Measurements from ENCODE around the gene KRT3.

DNA sequence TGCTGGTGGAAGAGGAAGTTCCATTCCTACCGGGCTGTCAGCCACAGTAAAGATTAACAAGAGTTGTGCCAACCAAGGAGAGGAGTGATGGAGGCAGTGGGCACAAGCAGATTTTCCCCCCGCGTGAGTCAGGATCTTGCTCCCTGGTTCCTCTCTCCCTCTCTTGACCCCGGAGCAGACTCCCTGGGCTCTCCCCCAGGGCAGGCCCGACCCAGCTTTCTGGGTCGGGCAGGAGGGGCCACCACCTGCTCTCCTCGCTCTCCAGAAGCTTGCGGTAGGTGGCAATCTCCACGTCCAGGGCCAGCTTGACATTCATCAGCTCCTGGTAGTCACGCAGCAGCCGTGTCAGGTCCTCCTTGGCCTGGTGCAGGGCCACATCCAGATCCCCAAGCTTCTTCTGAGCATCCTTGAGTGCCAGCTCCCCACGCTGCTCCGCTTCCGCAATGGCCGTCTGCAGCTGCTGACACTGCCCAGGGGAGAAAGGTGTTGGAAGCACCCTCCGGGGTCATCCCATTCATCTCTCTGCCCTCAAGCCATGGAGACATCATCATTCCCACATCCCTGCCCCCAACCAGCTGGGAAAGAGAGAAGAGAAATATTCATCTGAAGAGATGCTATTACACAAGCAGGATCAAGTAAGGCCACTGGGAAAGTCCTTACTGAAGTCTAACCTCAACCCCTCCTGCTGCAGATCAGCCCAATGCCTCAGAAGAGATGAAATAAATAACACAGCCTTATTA lies 27.0 kb upstream of the KRT3 start:
- TF ChIP-seq, protein P1, sequence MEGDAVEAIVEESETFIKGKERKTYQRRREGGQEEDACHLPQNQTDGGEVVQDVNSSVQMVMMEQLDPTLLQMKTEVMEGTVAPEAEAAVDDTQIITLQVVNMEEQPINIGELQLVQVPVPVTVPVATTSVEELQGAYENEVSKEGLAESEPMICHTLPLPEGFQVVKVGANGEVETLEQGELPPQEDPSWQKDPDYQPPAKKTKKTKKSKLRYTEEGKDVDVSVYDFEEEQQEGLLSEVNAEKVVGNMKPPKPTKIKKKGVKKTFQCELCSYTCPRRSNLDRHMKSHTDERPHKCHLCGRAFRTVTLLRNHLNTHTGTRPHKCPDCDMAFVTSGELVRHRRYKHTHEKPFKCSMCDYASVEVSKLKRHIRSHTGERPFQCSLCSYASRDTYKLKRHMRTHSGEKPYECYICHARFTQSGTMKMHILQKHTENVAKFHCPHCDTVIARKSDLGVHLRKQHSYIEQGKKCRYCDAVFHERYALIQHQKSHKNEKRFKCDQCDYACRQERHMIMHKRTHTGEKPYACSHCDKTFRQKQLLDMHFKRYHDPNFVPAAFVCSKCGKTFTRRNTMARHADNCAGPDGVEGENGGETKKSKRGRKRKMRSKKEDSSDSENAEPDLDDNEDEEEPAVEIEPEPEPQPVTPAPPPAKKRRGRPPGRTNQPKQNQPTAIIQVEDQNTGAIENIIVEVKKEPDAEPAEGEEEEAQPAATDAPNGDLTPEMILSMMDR (IDR thresholded peaks at IDR 0.05) = no peak
- TF ChIP-seq POLR2AphosphoS5 (IDR thresholded peaks at IDR 0.05; ENCODE audit: low read depth, low read length) = no peak
- TF ChIP-seq, protein P2, sequence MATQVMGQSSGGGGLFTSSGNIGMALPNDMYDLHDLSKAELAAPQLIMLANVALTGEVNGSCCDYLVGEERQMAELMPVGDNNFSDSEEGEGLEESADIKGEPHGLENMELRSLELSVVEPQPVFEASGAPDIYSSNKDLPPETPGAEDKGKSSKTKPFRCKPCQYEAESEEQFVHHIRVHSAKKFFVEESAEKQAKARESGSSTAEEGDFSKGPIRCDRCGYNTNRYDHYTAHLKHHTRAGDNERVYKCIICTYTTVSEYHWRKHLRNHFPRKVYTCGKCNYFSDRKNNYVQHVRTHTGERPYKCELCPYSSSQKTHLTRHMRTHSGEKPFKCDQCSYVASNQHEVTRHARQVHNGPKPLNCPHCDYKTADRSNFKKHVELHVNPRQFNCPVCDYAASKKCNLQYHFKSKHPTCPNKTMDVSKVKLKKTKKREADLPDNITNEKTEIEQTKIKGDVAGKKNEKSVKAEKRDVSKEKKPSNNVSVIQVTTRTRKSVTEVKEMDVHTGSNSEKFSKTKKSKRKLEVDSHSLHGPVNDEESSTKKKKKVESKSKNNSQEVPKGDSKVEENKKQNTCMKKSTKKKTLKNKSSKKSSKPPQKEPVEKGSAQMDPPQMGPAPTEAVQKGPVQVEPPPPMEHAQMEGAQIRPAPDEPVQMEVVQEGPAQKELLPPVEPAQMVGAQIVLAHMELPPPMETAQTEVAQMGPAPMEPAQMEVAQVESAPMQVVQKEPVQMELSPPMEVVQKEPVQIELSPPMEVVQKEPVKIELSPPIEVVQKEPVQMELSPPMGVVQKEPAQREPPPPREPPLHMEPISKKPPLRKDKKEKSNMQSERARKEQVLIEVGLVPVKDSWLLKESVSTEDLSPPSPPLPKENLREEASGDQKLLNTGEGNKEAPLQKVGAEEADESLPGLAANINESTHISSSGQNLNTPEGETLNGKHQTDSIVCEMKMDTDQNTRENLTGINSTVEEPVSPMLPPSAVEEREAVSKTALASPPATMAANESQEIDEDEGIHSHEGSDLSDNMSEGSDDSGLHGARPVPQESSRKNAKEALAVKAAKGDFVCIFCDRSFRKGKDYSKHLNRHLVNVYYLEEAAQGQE (IDR thresholded peaks at IDR 0.05; ENCODE audit: insufficient read depth in 1 of 2, low read depth in 2 of 2, low read length in 1 of 2) = no peak
- TF ChIP-seq SIN3A (IDR thresholded peaks at IDR 0.05; ENCODE audit: borderline replicate concordance, insufficient read depth, low read depth, low read length) = no peak

Measured in Panc1 (cell line).